IMR-90 (cell line): ENCODE results near the gene TMEM154. TPM values are rescaled to one million over a fixed set of nuclear protein-coding genes. Genes with fewer than 3 reads are reported as not detected.
A peak's percentile ranks its signal among the peaks of the same experiment; 100 is the strongest.

ENCODE experiments used
- ATAC-seq: fragments of 200-7000 bp; cut with Tn5 transposase; 2 replicates; pipeline ENCODE4 v1.9.1; 2020; ENCODE audit warnings: low read depth, mild to moderate bottlenecking, moderate library complexity
- Bru-seq: library from RNA; stranded (reverse); fragments of 400-500 nt; gene quantifications from one replicate; lab custom pipeline; 2021; lab: Mats Ljungman, UMichigan
- BruChase-seq, 2 experiments: library from RNA; stranded (reverse); fragments of 400-500 nt; gene quantifications; one replicate each; lab custom pipeline; 2021; lab: Mats Ljungman, UMichigan
- BruUV-seq: library from RNA; stranded (reverse); fragments of 400-500 nt; replicated peaks from 2 replicates; lab custom pipeline; 2021; lab: Mats Ljungman, UMichigan
- CTCF ChIA-PET: fragments of 300-600 bp; formaldehyde crosslinking; extraction: SDS; loops from one replicate; lab custom pipeline; 2021; ENCODE audit warnings: antibody characterized with exemption; lab: Yijun Ruan, JAX
- POLR2A ChIA-PET: fragments of 300-600 bp; sonication (Branson Sonifier 250); formaldehyde crosslinking; loops from one replicate; lab custom pipeline; 2022; ENCODE audit warnings: antibody characterized with exemption; ENCODE audit not compliant: unreplicated experiment; lab: Charles Lee
- DNase-seq: peaks from one replicate; pipeline ENCODE4 v3.0.0; 2013
- H2AFZ ChIP-seq: replicated peaks from 2 replicates; pipeline ENCODE3; 2013; ENCODE audit warnings: low read length, mild to moderate bottlenecking; ENCODE audit not compliant: poor library complexity
- H2AK5ac ChIP-seq: 2 replicates; pipeline ENCODE4 v1.6.1; 2013; ENCODE audit warnings: low read depth, low read length, inconsistent platforms
- H2AK9ac ChIP-seq: replicated peaks from 2 replicates; pipeline ENCODE3; 2013; ENCODE audit warnings: mild to moderate bottlenecking, low read depth, low read length, moderate library complexity; ENCODE audit not compliant: poor library complexity
- H2BK120ac ChIP-seq: 2 replicates; pipeline ENCODE4 v1.6.1; 2013; ENCODE audit warnings: low read depth, low read length, inconsistent platforms
- H2BK15ac ChIP-seq: 3 replicates; pipeline ENCODE4 v1.6.1; 2013; ENCODE audit warnings: low read depth, low read length, inconsistent platforms
- H2BK20ac ChIP-seq: 2 replicates; pipeline ENCODE4 v1.6.1; 2013; ENCODE audit warnings: low read depth, mild to moderate bottlenecking, inconsistent platforms, low read length, moderate library complexity
- H2BK5ac ChIP-seq: 2 replicates; pipeline ENCODE4 v1.6.1; 2013; ENCODE audit warnings: mild to moderate bottlenecking, low read depth, low read length, inconsistent platforms; ENCODE audit not compliant: poor library complexity, severe bottlenecking
- H3K14ac ChIP-seq: replicated peaks from 2 replicates; pipeline ENCODE4 v1.6.1; 2013; ENCODE audit warnings: low read depth, low read length, inconsistent platforms
- H3K18ac ChIP-seq: 2 replicates; pipeline ENCODE4 v1.6.1; 2013; ENCODE audit warnings: low read depth, low read length, control low read depth
- H3K23ac ChIP-seq: 2 replicates; pipeline ENCODE4 v1.6.1; 2013; ENCODE audit warnings: low read depth, low read length, inconsistent platforms
- H3K27ac ChIP-seq: 2 replicates; pipeline ENCODE4 v1.5.1; 2013; ENCODE audit warnings: mild to moderate bottlenecking, control low read depth, low read length; ENCODE audit not compliant: insufficient read depth
- H3K27me3 ChIP-seq: 2 replicates; pipeline ENCODE4 v1.6.1; 2013; ENCODE audit warnings: low read length; ENCODE audit not compliant: control insufficient read depth, insufficient read depth
- H3K36me3 ChIP-seq: 2 replicates; pipeline ENCODE4 v1.6.1; 2013; ENCODE audit warnings: low read length, mixed read lengths; ENCODE audit not compliant: control insufficient read depth, insufficient read depth
- H3K4ac ChIP-seq: 2 replicates; pipeline ENCODE4 v1.6.1; 2013; ENCODE audit warnings: low read depth, low read length, inconsistent platforms
- H3K4me1 ChIP-seq: 2 replicates; pipeline ENCODE4 v1.6.1; 2013; ENCODE audit warnings: low read length, mixed read lengths; ENCODE audit not compliant: control insufficient read depth, insufficient read depth
- H3K4me2 ChIP-seq: 2 replicates; pipeline ENCODE4 v1.6.1; 2013; ENCODE audit warnings: low read depth, mild to moderate bottlenecking, control low read depth, low read length, moderate library complexity
- H3K4me3 ChIP-seq: 2 replicates; pipeline ENCODE4 v1.5.1; 2013; ENCODE audit warnings: low read depth, mild to moderate bottlenecking, control low read depth, low read length, moderate library complexity; ENCODE audit not compliant: insufficient read depth
- H3K56ac ChIP-seq: 2 replicates; pipeline ENCODE4 v1.6.1; 2013; ENCODE audit warnings: low read length, inconsistent platforms; ENCODE audit not compliant: insufficient read depth; ENCODE audit errors: extremely low read depth
- H3K79me1 ChIP-seq, 2 experiments: 2 replicates each; pipeline ENCODE4 v1.6.1; 2013; ENCODE audit warnings: low read length in 2 of 2, inconsistent platforms in 1 of 2, low read depth in 1 of 2
- H3K9ac ChIP-seq: 2 replicates; pipeline ENCODE4 v1.6.1; 2013; ENCODE audit warnings: low read depth, low read length, control low read depth
- H3K9me1 ChIP-seq: 2 replicates; pipeline ENCODE4 v1.6.1; 2013; ENCODE audit warnings: low read length, inconsistent platforms; ENCODE audit not compliant: insufficient read depth
- H3K9me3 ChIP-seq: 2 replicates; pipeline ENCODE4 v1.6.1; 2013; ENCODE audit warnings: low read length; ENCODE audit not compliant: control insufficient read depth, insufficient read depth
- H4K20me1 ChIP-seq: 2 replicates; pipeline ENCODE4 v1.6.1; 2013; ENCODE audit warnings: low read length, inconsistent platforms; ENCODE audit not compliant: insufficient read depth
- H4K5ac ChIP-seq: 2 replicates; pipeline ENCODE4 v1.6.1; 2013; ENCODE audit warnings: mild to moderate bottlenecking, low read depth, low read length, control low read depth
- H4K8ac ChIP-seq, 2 experiments: 2 replicates each; pipeline ENCODE4 v1.6.1; 2013; ENCODE audit warnings: low read depth in 2 of 2, low read length in 2 of 2, control low read depth in 1 of 2, inconsistent platforms in 1 of 2
- H4K91ac ChIP-seq: 2 replicates; pipeline ENCODE4 v1.6.1; 2013; ENCODE audit warnings: low read depth, low read length, inconsistent platforms; ENCODE audit not compliant: insufficient read depth
- CEBPB ChIP-seq: IDR thresholded peaks from 2 replicates; pipeline ENCODE4 v1.6.1; 2012; ENCODE audit warnings: low read depth, low read length, improper control_type of control experiment
- CTCF ChIP-seq: conservative IDR thresholded peaks from 2 replicates; pipeline ENCODE4 v1.5.1; 2012; ENCODE audit warnings: mild to moderate bottlenecking, low read depth, low read length, improper control_type of control experiment
- ELK1 ChIP-seq: fragments of 150-350 bp; IDR thresholded peaks from 2 replicates; pipeline ENCODE4 v1.6.1; 2016; ENCODE audit warnings: low read depth, mild to moderate bottlenecking, low read length, moderate library complexity, borderline replicate concordance
- NFE2L2 ChIP-seq: fragments of 150-350 bp; IDR thresholded peaks from 2 replicates; pipeline ENCODE4 v1.6.1; 2016; ENCODE audit warnings: low read depth, mild to moderate bottlenecking, low read length
- WGBS, 2 experiments: methylation state at CpG; one replicate each; pipeline versions ENCODE4 v1.1.5 to v1.1.7; 2013; ENCODE audit warnings: missing lambda C conversion rate in 2 of 2; ENCODE audit not compliant: insufficient read length in 1 of 2; ENCODE audit errors: extremely low coverage in 2 of 2; 5-methylcytosine and 5-hydroxymethylcytosine counted together
- dilution Hi-C: fragments of 300-500 bp; cut with HindIII; formaldehyde crosslinking; loops from one replicate; pipeline ENCODE4 v1.14.3; 2018; ENCODE audit warnings: low sequenced_read_pairs; ENCODE audit not compliant: unreplicated experiment
- in situ Hi-C: fragments of 300-500 bp; cut with MboI; formaldehyde crosslinking; loops from 3 replicates; pipeline ENCODE4 v1.14.3; 2019; ENCODE audit warnings: low sequenced_read_pairs, inconsistent platforms, mixed read lengths
- intact Hi-C: fragments of 100-400 bp; cut with micrococcal nuclease; formaldehyde crosslinking; loops from 2 replicates; pipeline ENCODE4 v1.10.0; 2022
- long read RNA-seq: library from polyadenylated mRNA; unstranded; transcript quantifications from one replicate; pipeline ENCODE4 v2.0.0, GENCODE V29; 2021; ENCODE audit not compliant: unreplicated experiment
- polyA plus RNA-seq, 3 experiments: library from polyadenylated mRNA; depleted of rRNA; stranded (reverse); fragments of >200 nt; gene quantifications; 2 replicates each; pipeline ENCODE4 v1.2.3, GENCODE V29; 2012; ENCODE audit warnings: low replicate concordance in 1 of 3
- total RNA-seq: library from RNA; depleted of rRNA; stranded (reverse); fragments of >200 nt; gene quantifications from 2 replicates; pipeline ENCODE4 v1.2.3, GENCODE V29; 2012; rRNA removed
- TF ChIP-seq, protein P1 (sequence below): fragments of 150-350 bp; IDR thresholded peaks from 2 replicates; pipeline ENCODE4 v1.6.1; 2017; ENCODE audit warnings: mild to moderate bottlenecking, antibody characterized with exemption, low read length, low read depth

The TMEM154 gene
- total RNA-seq (0.18 and 0.28 TPM in 2 replicates), polyA plus RNA-seq (2012; rRNA removed) (0.12 and 0.20 TPM in 2 replicates), Bru-seq, nascent RNA (percentile 19 among the genes with signal in this experiment), BruChase-seq, experiment 1, labeled RNA remaining after a 6-hour chase (percentile 19 among the genes with signal in this experiment), BruChase-seq, experiment 2, labeled RNA remaining after a 2-hour chase (percentile 17 among the genes with signal in this experiment)
- 0.03 TPM in 2 replicates for polyA plus RNA-seq (2012; cell fraction: cytosol; rRNA removed)
- polyA plus RNA-seq (2012; cell fraction: nucleus; rRNA removed; ENCODE audit: low replicate concordance) = 0.03 and 0.22 TPM in 2 replicates
- long read RNA-seq, full-length matches to known transcripts = 1 of 1 reads
- long read RNA-seq, partial matches to known transcripts = 0 of 1 reads
- long read RNA-seq, other reads (novel, unspliced or antisense) = 0 of 1 reads

DNA sequence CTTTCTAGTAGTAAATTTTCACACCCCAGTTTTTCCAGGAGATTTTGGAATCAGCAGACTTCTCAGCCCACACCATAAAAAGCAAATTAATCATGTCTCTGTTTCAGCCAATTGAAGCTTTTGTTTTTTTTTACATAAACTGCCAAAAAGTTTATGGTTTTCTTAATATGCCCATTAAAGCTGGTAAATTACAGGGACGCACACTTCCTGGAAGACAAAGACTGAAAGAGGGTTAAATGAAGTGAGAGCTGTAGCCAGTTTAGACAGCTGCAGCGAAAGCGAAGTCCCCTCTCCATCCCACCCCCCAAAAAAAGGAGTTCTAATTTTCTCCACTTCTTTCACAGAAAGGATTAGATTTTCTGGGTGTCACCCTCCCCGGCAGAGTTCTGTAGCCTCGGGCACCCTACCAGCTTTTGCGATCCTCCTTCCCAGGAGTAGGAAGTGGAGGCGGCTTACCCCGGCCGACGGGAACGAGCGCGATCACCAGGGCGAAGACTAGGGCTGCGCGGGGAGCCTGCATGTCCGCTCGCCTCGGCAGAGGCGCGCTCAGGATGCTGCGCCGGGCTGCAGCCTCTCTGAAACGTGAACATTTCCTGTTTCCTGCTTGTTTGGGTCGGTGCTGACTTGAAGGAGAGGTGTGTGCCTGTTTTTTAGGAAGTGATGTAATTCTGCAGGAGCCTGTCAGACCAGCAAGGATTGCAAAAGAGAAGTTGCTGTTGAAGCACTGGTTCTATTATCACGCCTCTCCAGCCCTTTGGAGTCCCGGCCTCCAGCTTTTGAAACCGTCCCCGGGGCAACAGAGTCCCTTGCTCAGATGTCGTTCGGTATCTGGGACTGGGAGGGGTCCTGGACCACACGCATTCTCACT, at the start of gene TMEM154:
Gene TMEM154, minus strand, starts transcription at position 584 of the 868 bp plus-strand sequence. Its CDS starts 64 bp downstream, at position 520.
- no peak within 1 kb of the TSS for H2BK15ac ChIP-seq
- H3K14ac ChIP-seq = no peak within 1 kb of the TSS; the same call in 1 of the 2 replicates
- H4K91ac ChIP-seq = no peak within 1 kb of the TSS
- H3K56ac ChIP-seq = 0 out of 2 replicates have a peak within 1 kb of the TSS, but pooled peaks have one; percentile 22
- H3K23ac ChIP-seq = 0 out of 2 replicates have a peak within 1 kb of the TSS, but pooled peaks have one; percentile 37
- peaks cover 12% of the 10 kb centered on the region for H3K27me3 ChIP-seq
- peak within 1 kb of the TSS; percentile 84 for H3K4me2 ChIP-seq
- no peaks in the 10 kb centered on the region for H3K9me3 ChIP-seq
- peak within 1 kb of the TSS; percentile 5; the same call in 1 of the 2 replicates for H2BK120ac ChIP-seq
- H2AFZ ChIP-seq = peak within 1 kb of the TSS; percentile 83
- POLR2A ChIA-PET = interaction anchor here (0.7 to 0.8 kb wide), 2 partner anchors 11 to 69 kb away, joined by 5 to 17 read pairs; no protein-coding TSS in a partner anchor
- H4K8ac ChIP-seq = peak within 1 kb of the TSS in 1 of 2 experiments; percentile 28; a peak in 2 of 4 replicates
- no peaks in the 10 kb centered on the region for H3K9me1 ChIP-seq
- no peaks in the 10 kb centered on the region for H4K20me1 ChIP-seq
- DNase-seq = peak; percentile 53
- H2BK5ac ChIP-seq = no peak within 1 kb of the TSS
- H2BK20ac ChIP-seq = no peak within 1 kb of the TSS
- no peak within 1 kb of the TSS for H2AK5ac ChIP-seq
- in situ Hi-C loops = no loop called here
- no peak within 1 kb of the TSS for H2AK9ac ChIP-seq
- intact Hi-C loops = no loop called here
- BruUV-seq = no TSS peak
- no peaks in the 10 kb centered on the region for H3K4me1 ChIP-seq
- no peaks in the 10 kb centered on the region for H3K36me3 ChIP-seq
- no peaks in the 10 kb centered on the region for H3K79me1 ChIP-seq
- ATAC-seq = peak; percentile 95
- TF ChIP-seq ELK1 (no peak), NFE2L2 (no peak), CTCF (no peak), CEBPB (peak; percentile 5; the same call in 1 of the 2 replicates)
- TF ChIP-seq, protein P1, sequence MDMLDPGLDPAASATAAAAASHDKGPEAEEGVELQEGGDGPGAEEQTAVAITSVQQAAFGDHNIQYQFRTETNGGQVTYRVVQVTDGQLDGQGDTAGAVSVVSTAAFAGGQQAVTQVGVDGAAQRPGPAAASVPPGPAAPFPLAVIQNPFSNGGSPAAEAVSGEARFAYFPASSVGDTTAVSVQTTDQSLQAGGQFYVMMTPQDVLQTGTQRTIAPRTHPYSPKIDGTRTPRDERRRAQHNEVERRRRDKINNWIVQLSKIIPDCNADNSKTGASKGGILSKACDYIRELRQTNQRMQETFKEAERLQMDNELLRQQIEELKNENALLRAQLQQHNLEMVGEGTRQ = no peak
- H3K4ac ChIP-seq = no peak within 1 kb of the TSS
- peak within 1 kb of the TSS; percentile 41 for H3K4me3 ChIP-seq
- no peak within 1 kb of the TSS for H4K5ac ChIP-seq
- no peak within 1 kb of the TSS for H3K18ac ChIP-seq
- H3K9ac ChIP-seq = peak within 1 kb of the TSS; percentile 48; the same call in 1 of the 2 replicates
- WGBS, 2 experiments = 8% methylated on average over 5 of the region's 32 CpGs; no CpG with 5 or more reads in 1 of the 2 experiments
- H3K27ac ChIP-seq = no peak within 1 kb of the TSS
- dilution Hi-C loops = no loop called here
- CTCF ChIA-PET = interaction anchor here (0.7 to 0.9 kb wide), 2 partner anchors 208 to 448 kb away, joined by 3 read pairs; no protein-coding TSS in a partner anchor
